Ishikawa (cell line): ENCODE measurements around the gene CLSTN2.

Experiments used
- CEBPB ChIP-seq: IDR thresholded peaks from 2 replicates; pipeline ENCODE4 v1.6.1; 2012
- CREB1 ChIP-seq: IDR thresholded peaks from 2 replicates; pipeline ENCODE4 v1.6.1; 2012; ENCODE audit warnings: low read depth
- EGR1 ChIP-seq: IDR thresholded peaks from 2 replicates; pipeline ENCODE4 v1.6.1; 2012
- EP300 ChIP-seq: IDR thresholded peaks from 2 replicates; pipeline ENCODE4 v1.6.1; 2012; ENCODE audit warnings: borderline replicate concordance
- FOXM1 ChIP-seq: IDR thresholded peaks from 2 replicates; pipeline ENCODE4 v1.6.1; 2012; ENCODE audit warnings: low read depth, borderline replicate concordance
- MAX ChIP-seq: IDR thresholded peaks from 2 replicates; pipeline ENCODE4 v1.6.1; 2012
- NFIC ChIP-seq: IDR thresholded peaks from 2 replicates; pipeline ENCODE4 v1.6.1; 2012
- RAD21 ChIP-seq: IDR thresholded peaks from 2 replicates; pipeline ENCODE4 v1.6.1; 2012; ENCODE audit warnings: low read depth
- REST ChIP-seq: IDR thresholded peaks from 2 replicates; pipeline ENCODE4 v1.6.1; 2012; ENCODE audit warnings: low read depth, mild to moderate bottlenecking
- TAF1 ChIP-seq: IDR thresholded peaks from 2 replicates; pipeline ENCODE4 v1.6.1; 2012; ENCODE audit warnings: low read depth, mild to moderate bottlenecking
- TCF12 ChIP-seq: IDR thresholded peaks from 2 replicates; pipeline ENCODE4 v1.6.1; 2012; ENCODE audit warnings: low read depth
- TEAD4 ChIP-seq: IDR thresholded peaks from 2 replicates; pipeline ENCODE4 v1.6.1; 2012
- USF1 ChIP-seq: IDR thresholded peaks from 2 replicates; pipeline ENCODE4 v1.6.1; 2012
- YY1 ChIP-seq: IDR thresholded peaks from 2 replicates; pipeline ENCODE4 v1.6.1; 2012; ENCODE audit warnings: low read depth
- ZBTB7A ChIP-seq: IDR thresholded peaks from 2 replicates; pipeline ENCODE4 v1.6.1; 2012; ENCODE audit warnings: low read depth

The CLSTN2 gene

GRCh38 chr3:140461250-140461649, 526.3 kb downstream of the CLSTN2 start:
- TF ChIP-seq RAD21, result no peak
- TF ChIP-seq CREB1, result no peak
- no peak for TF ChIP-seq USF1
- TF ChIP-seq ZBTB7A, result no peak
- no peak for TF ChIP-seq MAX
- no peak for TF ChIP-seq CEBPB
- no peak for TF ChIP-seq EGR1
- no peak for TF ChIP-seq REST
- no peak for TF ChIP-seq EP300
- TF ChIP-seq FOXM1, result no peak

- TF ChIP-seq MAX (no peak), EP300 (no peak), TCF12 (no peak), EGR1 (no peak), RAD21 (no peak), YY1 (no peak), CREB1 (no peak), TAF1 (no peak), NFIC (no peak), TEAD4 (no peak), FOXM1 (no peak), USF1 (no peak), ZBTB7A (no peak), CEBPB (no peak)
Measured at GRCh38 chr3:140463355-140463754, 528.4 kb downstream of the CLSTN2 start.

- TF ChIP-seq FOXM1 (no peak), CREB1 (no peak), NFIC (no peak), REST (no peak), CEBPB (no peak)
Measured at GRCh38 chr3:140465988-140466387, 531.0 kb downstream of the CLSTN2 start.

GRCh38 chr3:140466535-140466934, 531.5 kb downstream of the CLSTN2 start:
- TF ChIP-seq REST (no peak), USF1 (no peak), RAD21 (no peak), NFIC (no peak)

- TF ChIP-seq NFIC, result no peak
- no peak for TF ChIP-seq MAX
- no peak for TF ChIP-seq TAF1
- no peak for TF ChIP-seq CREB1
Measured at GRCh38 chr3:140467104-140467577, 532.2 kb downstream of the CLSTN2 start.
